Neural cell (in vitro differentiated cells): ENCODE data around the gene BFSP2. TPM values are rescaled to one million over a fixed set of nuclear protein-coding genes. Genes with fewer than 3 reads are reported as not detected.

Experiments
- H2AFZ ChIP-seq: fragments of 200-600, 300-800 bp; sonication (generic), shearing (Covaris generic); 2 replicates; pipeline ENCODE4 v1.6.0; 2014; ENCODE audit warnings: low read depth, mild to moderate bottlenecking, antibody characterized with exemption, low read length, moderate library complexity
- H3F3A ChIP-seq: fragments of 200-600 bp; shearing (Covaris generic); 2 replicates; pipeline ENCODE4 v1.6.1; 2016; ENCODE audit warnings: mild to moderate bottlenecking, moderate library complexity, mixed read lengths, antibody characterized with exemption, low read length; ENCODE audit not compliant: insufficient read depth, poor library complexity, severe bottlenecking
- H3K27ac ChIP-seq: fragments of 200-600, 300-800 bp; sonication (generic), shearing (Covaris generic); 2 replicates; pipeline ENCODE4 v1.5.1; 2014; ENCODE audit warnings: mild to moderate bottlenecking, low read length, moderate library complexity
- H3K27me3 ChIP-seq: fragments of 300-800, 200-600 bp; sonication (generic), shearing (Covaris generic); 2 replicates; pipeline ENCODE4 v1.6.0; 2014; ENCODE audit warnings: mild to moderate bottlenecking, low read depth, low read length, moderate library complexity; ENCODE audit not compliant: insufficient read depth
- H3K36me3 ChIP-seq: fragments of 300-800, 200-600 bp; sonication (generic), shearing (Covaris generic); 2 replicates; pipeline ENCODE4 v1.5.1; 2014; ENCODE audit warnings: mild to moderate bottlenecking, antibody characterized with exemption, low read length, moderate library complexity; ENCODE audit not compliant: insufficient read depth
- H3K4me2 ChIP-seq: fragments of 300-800, 200-600 bp; sonication (generic), shearing (Covaris generic); 2 replicates; pipeline ENCODE4 v1.6.0; 2014; ENCODE audit warnings: mild to moderate bottlenecking, low read length
- H3K4me3 ChIP-seq: fragments of 300-800, 200-600 bp; sonication (generic), shearing (Covaris generic); 2 replicates; pipeline ENCODE4 v1.5.1; 2014; ENCODE audit warnings: mild to moderate bottlenecking, low read length, moderate library complexity
- H3K79me2 ChIP-seq: fragments of 200-600 bp; shearing (Covaris generic); replicated peaks from 2 replicates; pipeline ENCODE4 v1.6.0; 2014; ENCODE audit warnings: mild to moderate bottlenecking, low read length, moderate library complexity; ENCODE audit not compliant: insufficient read depth
- H3K9ac ChIP-seq: fragments of 300-800, 200-600 bp; sonication (generic), shearing (Covaris generic); 2 replicates; pipeline ENCODE4 v1.6.1; 2016; ENCODE audit warnings: mild to moderate bottlenecking, low read length, mixed read lengths
- H3K9me2 ChIP-seq: fragments of 200-600 bp; shearing (Covaris generic); 2 replicates; pipeline ENCODE4 v1.6.1; 2016; ENCODE audit warnings: mild to moderate bottlenecking, low read length, mixed read lengths; ENCODE audit not compliant: insufficient read depth
- H3K9me3 ChIP-seq: fragments of 200-600, 300-800 bp; sonication (generic), shearing (Covaris generic); 2 replicates; pipeline ENCODE4 v1.6.1; 2016; ENCODE audit warnings: mild to moderate bottlenecking, mixed run types, low read length, moderate library complexity, mixed read lengths
- H4K20me1 ChIP-seq: fragments of 200-600 bp; shearing (Covaris generic); 2 replicates; pipeline ENCODE4 v1.6.1; 2016; ENCODE audit warnings: mild to moderate bottlenecking, mixed run types; ENCODE audit not compliant: insufficient read depth
- EP300 ChIP-seq: fragments of 450-650 bp; conservative IDR thresholded peaks from 2 replicates; pipeline ENCODE4 v1.6.1; 2014; ENCODE audit warnings: antibody characterized with exemption, mild to moderate bottlenecking, moderate library complexity; ENCODE audit not compliant: poor library complexity, severe bottlenecking
- EZH2 ChIP-seq: fragments of 200-600, 300-800 bp; shearing (Covaris generic), sonication (generic); IDR thresholded peaks from 2 replicates; pipeline ENCODE4 v1.6.1; 2014; ENCODE audit warnings: antibody characterized with exemption, low read length, borderline replicate concordance, mild to moderate bottlenecking; ENCODE audit not compliant: insufficient read depth, poor library complexity, severe bottlenecking
- MXI1 ChIP-seq: fragments of 450-650 bp; conservative IDR thresholded peaks from 2 replicates; pipeline ENCODE4 v1.6.1; 2014; ENCODE audit warnings: antibody characterized with exemption, mild to moderate bottlenecking; ENCODE audit not compliant: poor library complexity, severe bottlenecking
- POLR2AphosphoS5 ChIP-seq: IDR thresholded peaks from 2 replicates; pipeline ENCODE4 v1.6.1; 2012
- RAD21 ChIP-seq: fragments of 450-650 bp; conservative IDR thresholded peaks from 2 replicates; pipeline ENCODE4 v1.6.1; 2014; ENCODE audit warnings: antibody characterized with exemption, mild to moderate bottlenecking, moderate library complexity
- SMC3 ChIP-seq: fragments of 450-650 bp; conservative IDR thresholded peaks from 2 replicates; pipeline ENCODE4 v1.6.1; 2014; ENCODE audit warnings: antibody characterized with exemption, mild to moderate bottlenecking, moderate library complexity; ENCODE audit not compliant: poor library complexity
- TAF1 ChIP-seq: IDR thresholded peaks from 2 replicates; pipeline ENCODE4 v1.6.1; 2012; ENCODE audit warnings: low read depth
- polyA plus RNA-seq: library from polyadenylated mRNA; depleted of rRNA; stranded (reverse); fragments of >200 nt; gene quantifications from 2 replicates; pipeline ENCODE4 v1.2.3, GENCODE V29; 2014
- TF ChIP-seq, protein P1 (sequence below): IDR thresholded peaks from 2 replicates; pipeline ENCODE4 v1.6.1; 2012; ENCODE audit warnings: borderline replicate concordance
- TF ChIP-seq, protein P2 (sequence below): fragments of 450-650 bp; IDR thresholded peaks from 2 replicates; pipeline ENCODE4 v1.5.1; 2014; ENCODE audit warnings: antibody characterized with exemption, mild to moderate bottlenecking, moderate library complexity; ENCODE audit not compliant: poor library complexity, severe bottlenecking

Gene BFSP2
- polyA plus RNA-seq, 1 donor from 2014 or later: not detected

DNA sequence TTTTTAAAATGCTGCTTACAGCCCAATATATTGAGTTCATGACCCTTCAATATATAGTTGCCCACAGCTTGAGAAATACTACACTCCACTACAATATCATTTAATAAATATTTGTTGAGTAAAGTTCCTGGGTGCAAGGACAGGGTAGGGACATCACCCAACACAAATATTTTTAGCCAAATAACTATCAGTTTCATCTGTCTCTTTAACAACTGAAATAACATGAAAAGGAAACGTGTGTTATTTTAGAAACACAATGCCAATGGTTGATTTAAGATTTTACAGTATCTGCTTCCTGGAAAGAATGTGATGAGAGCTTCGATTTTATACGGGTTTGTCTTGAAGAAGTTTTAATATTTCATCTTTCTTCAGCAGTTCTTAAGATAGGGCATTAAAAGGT lies 106.0 kb downstream of the BFSP2 start:
- no peak overlapping the region for H2AFZ ChIP-seq
- no peaks in the 10 kb centered on the region for H3F3A ChIP-seq
- H4K20me1 ChIP-seq: no peaks in the 10 kb centered on the region
- no peak overlapping the region for H3K27ac ChIP-seq
- no peak overlapping the region for H3K4me2 ChIP-seq
- H3K36me3 ChIP-seq: no peaks in the 10 kb centered on the region
- no peak for TF ChIP-seq TAF1
- TF ChIP-seq SMC3: no peak
- no peak for TF ChIP-seq POLR2AphosphoS5
- TF ChIP-seq, protein P1, sequence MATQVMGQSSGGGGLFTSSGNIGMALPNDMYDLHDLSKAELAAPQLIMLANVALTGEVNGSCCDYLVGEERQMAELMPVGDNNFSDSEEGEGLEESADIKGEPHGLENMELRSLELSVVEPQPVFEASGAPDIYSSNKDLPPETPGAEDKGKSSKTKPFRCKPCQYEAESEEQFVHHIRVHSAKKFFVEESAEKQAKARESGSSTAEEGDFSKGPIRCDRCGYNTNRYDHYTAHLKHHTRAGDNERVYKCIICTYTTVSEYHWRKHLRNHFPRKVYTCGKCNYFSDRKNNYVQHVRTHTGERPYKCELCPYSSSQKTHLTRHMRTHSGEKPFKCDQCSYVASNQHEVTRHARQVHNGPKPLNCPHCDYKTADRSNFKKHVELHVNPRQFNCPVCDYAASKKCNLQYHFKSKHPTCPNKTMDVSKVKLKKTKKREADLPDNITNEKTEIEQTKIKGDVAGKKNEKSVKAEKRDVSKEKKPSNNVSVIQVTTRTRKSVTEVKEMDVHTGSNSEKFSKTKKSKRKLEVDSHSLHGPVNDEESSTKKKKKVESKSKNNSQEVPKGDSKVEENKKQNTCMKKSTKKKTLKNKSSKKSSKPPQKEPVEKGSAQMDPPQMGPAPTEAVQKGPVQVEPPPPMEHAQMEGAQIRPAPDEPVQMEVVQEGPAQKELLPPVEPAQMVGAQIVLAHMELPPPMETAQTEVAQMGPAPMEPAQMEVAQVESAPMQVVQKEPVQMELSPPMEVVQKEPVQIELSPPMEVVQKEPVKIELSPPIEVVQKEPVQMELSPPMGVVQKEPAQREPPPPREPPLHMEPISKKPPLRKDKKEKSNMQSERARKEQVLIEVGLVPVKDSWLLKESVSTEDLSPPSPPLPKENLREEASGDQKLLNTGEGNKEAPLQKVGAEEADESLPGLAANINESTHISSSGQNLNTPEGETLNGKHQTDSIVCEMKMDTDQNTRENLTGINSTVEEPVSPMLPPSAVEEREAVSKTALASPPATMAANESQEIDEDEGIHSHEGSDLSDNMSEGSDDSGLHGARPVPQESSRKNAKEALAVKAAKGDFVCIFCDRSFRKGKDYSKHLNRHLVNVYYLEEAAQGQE: no peak
- no peak for TF ChIP-seq EZH2
- no peak for TF ChIP-seq RAD21
- TF ChIP-seq, protein P2, sequence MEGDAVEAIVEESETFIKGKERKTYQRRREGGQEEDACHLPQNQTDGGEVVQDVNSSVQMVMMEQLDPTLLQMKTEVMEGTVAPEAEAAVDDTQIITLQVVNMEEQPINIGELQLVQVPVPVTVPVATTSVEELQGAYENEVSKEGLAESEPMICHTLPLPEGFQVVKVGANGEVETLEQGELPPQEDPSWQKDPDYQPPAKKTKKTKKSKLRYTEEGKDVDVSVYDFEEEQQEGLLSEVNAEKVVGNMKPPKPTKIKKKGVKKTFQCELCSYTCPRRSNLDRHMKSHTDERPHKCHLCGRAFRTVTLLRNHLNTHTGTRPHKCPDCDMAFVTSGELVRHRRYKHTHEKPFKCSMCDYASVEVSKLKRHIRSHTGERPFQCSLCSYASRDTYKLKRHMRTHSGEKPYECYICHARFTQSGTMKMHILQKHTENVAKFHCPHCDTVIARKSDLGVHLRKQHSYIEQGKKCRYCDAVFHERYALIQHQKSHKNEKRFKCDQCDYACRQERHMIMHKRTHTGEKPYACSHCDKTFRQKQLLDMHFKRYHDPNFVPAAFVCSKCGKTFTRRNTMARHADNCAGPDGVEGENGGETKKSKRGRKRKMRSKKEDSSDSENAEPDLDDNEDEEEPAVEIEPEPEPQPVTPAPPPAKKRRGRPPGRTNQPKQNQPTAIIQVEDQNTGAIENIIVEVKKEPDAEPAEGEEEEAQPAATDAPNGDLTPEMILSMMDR: no peak
- TF ChIP-seq MXI1: no peak
- no peak for TF ChIP-seq EP300
- H3K9ac ChIP-seq: no peak overlapping the region
- no peaks in the 10 kb centered on the region for H3K9me2 ChIP-seq
- H3K9me3 ChIP-seq: no peaks in the 10 kb centered on the region
- H3K79me2 ChIP-seq: no peaks in the 10 kb centered on the region
- H3K27me3 ChIP-seq: no peaks in the 10 kb centered on the region
- no peak overlapping the region for H3K4me3 ChIP-seq

DNA sequence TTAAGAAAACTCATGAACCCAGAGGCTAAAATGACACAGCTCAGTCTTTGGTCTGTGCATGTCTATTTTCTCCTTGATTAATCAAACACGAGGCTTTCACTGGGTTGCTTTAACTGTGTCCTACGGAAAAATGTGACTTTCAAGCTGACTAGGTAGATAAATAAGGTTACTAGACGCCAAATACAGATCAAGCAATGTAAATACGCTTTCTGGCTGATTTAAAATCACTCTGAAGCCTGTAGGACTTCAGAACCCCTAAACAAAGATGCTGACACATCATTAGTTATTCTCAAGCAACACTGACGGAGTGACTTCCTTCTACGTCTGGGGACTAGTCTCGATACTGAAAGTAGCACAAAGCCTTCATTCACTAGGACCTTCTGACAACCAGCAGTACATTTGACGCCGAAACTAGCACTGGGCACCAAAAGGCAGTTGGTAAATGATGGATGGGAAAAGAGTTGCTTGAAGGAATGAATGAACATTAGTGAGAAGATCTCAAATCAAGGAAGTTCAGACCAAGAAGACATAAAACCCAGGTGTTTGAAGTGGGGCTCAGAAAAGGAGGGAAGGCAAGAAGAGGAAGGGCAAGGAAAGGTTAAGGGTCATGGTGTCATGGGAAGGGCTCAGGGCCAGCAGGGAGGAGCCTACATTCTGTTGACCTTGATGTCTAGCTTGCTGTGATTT lies 106.5 kb downstream of the BFSP2 start:
- Histone ChIP-seq H3K4me3 (no peak overlapping the region), H4K20me1 (no peaks in the 10 kb centered on the region), H3K27ac (no peak overlapping the region), H3K9me2 (no peaks in the 10 kb centered on the region), H3K9ac (no peak overlapping the region), H3K4me2 (no peak overlapping the region), H3K27me3 (no peaks in the 10 kb centered on the region), H2AFZ (no peak overlapping the region), H3K79me2 (no peaks in the 10 kb centered on the region), H3K36me3 (no peaks in the 10 kb centered on the region), H3K9me3 (no peaks in the 10 kb centered on the region), H3F3A (no peaks in the 10 kb centered on the region)
- no peak for TF ChIP-seq SMC3
- no peak for TF ChIP-seq EP300
- TF ChIP-seq, protein P2: no peak
- TF ChIP-seq RAD21: no peak
- TF ChIP-seq EZH2: no peak
- no peak for TF ChIP-seq TAF1
- TF ChIP-seq, protein P1: no peak
- no peak for TF ChIP-seq POLR2AphosphoS5
- TF ChIP-seq MXI1: no peak
